Effector memory CD8-positive, alpha-beta T cell (primary cell): ENCODE results near the gene PROK1.
A peak's percentile ranks its signal among the peaks of the same experiment; 100 is the strongest.

Source experiments
- ATAC-seq: fragments of 150-1000 bp; cut with Tn5 transposase; replicated peaks from 2 replicates; pipeline ENCODE4 v1.10.0; 2021; ENCODE audit warnings: mild to moderate bottlenecking, moderate library complexity
- DNase-seq, 3 experiments: peaks; one replicate each; pipeline ENCODE4 v3.0.0; 2021
- H3K27ac Mint-ChIP-seq, 2 donors: one replicate each; pipeline ENCODE4 v1.8.0; 2022; ENCODE audit warnings: mild to moderate bottlenecking in 2 of 2, mixed read lengths in 2 of 2, moderate library complexity in 2 of 2
- H3K27me3 Mint-ChIP-seq, 2 donors: one replicate each; pipeline ENCODE4 v1.8.0; 2022; ENCODE audit warnings: mixed read lengths in 2 of 2
- H3K36me3 Mint-ChIP-seq: one replicate; pipeline ENCODE4 v1.8.0; 2022; ENCODE audit warnings: mild to moderate bottlenecking, moderate library complexity, mixed read lengths; ENCODE audit not compliant: insufficient read depth
- H3K4me1 Mint-ChIP-seq, 2 donors: one replicate each; pipeline ENCODE4 v1.8.0; 2022; ENCODE audit warnings: low read depth in 2 of 2, mixed read lengths in 2 of 2
- H3K4me3 Mint-ChIP-seq, 2 donors: one replicate each; pipeline ENCODE4 v1.8.0; 2022; ENCODE audit warnings: mild to moderate bottlenecking in 2 of 2, mixed read lengths in 2 of 2, moderate library complexity in 2 of 2
- H3K9me3 Mint-ChIP-seq, 2 donors: one replicate each; pipeline ENCODE4 v1.8.0; 2022; ENCODE audit warnings: mixed read lengths in 2 of 2

Gene PROK1

GRCh38 chr1:110490791-110491451 is 40.0 kb downstream of the PROK1 start:
- H3K36me3 Mint-ChIP-seq = no peaks in the 10 kb centered on the region
- H3K27ac Mint-ChIP-seq = no peak overlapping the region
- no peak overlapping the region for H3K4me3 Mint-ChIP-seq
- no peak for ATAC-seq
- H3K4me1 Mint-ChIP-seq = no peaks in the 10 kb centered on the region
- no peak for DNase-seq
- no peaks in the 10 kb centered on the region for H3K9me3 Mint-ChIP-seq
- H3K27me3 Mint-ChIP-seq = peaks cover 15 to 25% of the 10 kb centered on the region in 2 donors

GRCh38 chr1:110492573-110492972 is 41.6 kb downstream of the PROK1 start:
- Mint-ChIP-seq H3K36me3 (no peaks in the 10 kb centered on the region), H3K4me3 (no peak overlapping the region), H3K4me1 (no peaks in the 10 kb centered on the region), H3K27ac (no peak overlapping the region), H3K9me3 (no peaks in the 10 kb centered on the region), H3K27me3 (peaks cover 6 to 8% of the 10 kb centered on the region in 2 donors)
- DNase-seq (no peak), ATAC-seq (no peak)

DNA sequence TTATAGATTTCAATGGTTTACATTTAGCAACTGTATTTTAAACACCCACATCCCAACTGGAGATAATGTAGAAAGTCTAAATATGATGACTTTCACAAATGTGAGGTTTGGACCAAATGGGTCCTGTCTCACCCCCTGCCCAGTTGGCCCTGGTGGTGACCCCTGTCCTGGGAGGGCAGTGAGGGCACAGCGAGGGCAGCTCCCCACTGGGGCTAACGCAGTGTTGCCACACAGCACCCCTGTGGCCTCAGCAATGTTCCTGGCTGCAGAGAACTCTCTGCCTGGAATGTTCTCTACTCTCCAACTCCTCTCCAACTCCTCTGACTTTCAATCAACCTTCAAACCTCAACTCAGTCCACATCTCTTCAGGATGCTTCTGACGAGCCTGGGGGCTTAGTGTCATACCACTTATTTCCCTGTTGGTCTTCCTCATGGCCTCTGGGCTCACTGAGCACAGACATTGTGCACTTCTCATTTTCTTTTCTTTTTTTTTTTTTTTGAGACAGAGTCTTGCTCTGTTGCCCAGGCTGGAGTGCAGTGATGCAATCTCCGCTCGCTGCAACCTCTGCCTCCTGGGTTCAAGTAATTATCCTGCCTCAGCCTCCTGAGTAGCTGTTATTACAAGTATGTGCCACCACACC is 42.2 kb downstream of the PROK1 start:
- no peaks in the 10 kb centered on the region for H3K36me3 Mint-ChIP-seq
- H3K27me3 Mint-ChIP-seq = peaks cover 0 to 2% of the 10 kb centered on the region in 2 donors
- ATAC-seq (no peak), DNase-seq (no peak)
- no peaks in the 10 kb centered on the region for H3K4me1 Mint-ChIP-seq
- no peak overlapping the region for H3K4me3 Mint-ChIP-seq
- H3K27ac Mint-ChIP-seq = no peak overlapping the region
- no peaks in the 10 kb centered on the region for H3K9me3 Mint-ChIP-seq

GRCh38 chr1:110494036-110494435 is 43.1 kb downstream of the PROK1 start:
- H3K27me3 Mint-ChIP-seq = no peaks in the 10 kb centered on the region
- H3K36me3 Mint-ChIP-seq = no peaks in the 10 kb centered on the region
- no peaks in the 10 kb centered on the region for H3K4me1 Mint-ChIP-seq
- no peak for ATAC-seq
- H3K9me3 Mint-ChIP-seq = no peaks in the 10 kb centered on the region
- no peak for DNase-seq
- no peak overlapping the region for H3K27ac Mint-ChIP-seq
- no peak overlapping the region for H3K4me3 Mint-ChIP-seq

GRCh38 chr1:110494522-110495406 is 43.8 kb downstream of the PROK1 start:
- H3K36me3 Mint-ChIP-seq = no peaks in the 10 kb centered on the region
- H3K27me3 Mint-ChIP-seq = peaks cover 0 to under 1% of the 10 kb centered on the region in 2 donors
- no peaks in the 10 kb centered on the region for H3K9me3 Mint-ChIP-seq
- H3K4me3 Mint-ChIP-seq = no peak overlapping the region
- no peak for DNase-seq
- no peak overlapping the region for H3K27ac Mint-ChIP-seq
- no peak for ATAC-seq
- no peaks in the 10 kb centered on the region for H3K4me1 Mint-ChIP-seq

GRCh38 chr1:110495926-110496600 is 45.1 kb downstream of the PROK1 start:
- H3K36me3 Mint-ChIP-seq = no peaks in the 10 kb centered on the region
- ATAC-seq (peak; percentile 86), DNase-seq (peak; percentile 76 to 78 (median 78))
- H3K9me3 Mint-ChIP-seq = no peaks in the 10 kb centered on the region
- H3K4me1 Mint-ChIP-seq = no peaks in the 10 kb centered on the region
- H3K27me3 Mint-ChIP-seq = peaks cover 8 to 10% of the 10 kb centered on the region in 2 donors
- H3K4me3 Mint-ChIP-seq = no peak overlapping the region
- no peak overlapping the region for H3K27ac Mint-ChIP-seq

- Mint-ChIP-seq H3K4me1 (no peaks in the 10 kb centered on the region), H3K36me3 (no peaks in the 10 kb centered on the region), H3K27ac (no peak overlapping the region), H3K27me3 (peaks cover 21 to 28% of the 10 kb centered on the region in 2 donors), H3K9me3 (no peaks in the 10 kb centered on the region), H3K4me3 (no peak overlapping the region)
- ATAC-seq (no peak), DNase-seq (no peak)
Observed at GRCh38 chr1:110498270-110498669, 47.3 kb downstream of the PROK1 start.

GRCh38 chr1:110501488-110502132 is 50.7 kb downstream of the PROK1 start:
- ATAC-seq = no peak
- Mint-ChIP-seq H3K9me3 (no peaks in the 10 kb centered on the region), H3K36me3 (no peaks in the 10 kb centered on the region), H3K27ac (no peak overlapping the region), H3K4me1 (no peaks in the 10 kb centered on the region), H3K27me3 (peaks cover 32 to 43% of the 10 kb centered on the region in 2 donors), H3K4me3 (no peak overlapping the region)
- DNase-seq = no peak

DNA sequence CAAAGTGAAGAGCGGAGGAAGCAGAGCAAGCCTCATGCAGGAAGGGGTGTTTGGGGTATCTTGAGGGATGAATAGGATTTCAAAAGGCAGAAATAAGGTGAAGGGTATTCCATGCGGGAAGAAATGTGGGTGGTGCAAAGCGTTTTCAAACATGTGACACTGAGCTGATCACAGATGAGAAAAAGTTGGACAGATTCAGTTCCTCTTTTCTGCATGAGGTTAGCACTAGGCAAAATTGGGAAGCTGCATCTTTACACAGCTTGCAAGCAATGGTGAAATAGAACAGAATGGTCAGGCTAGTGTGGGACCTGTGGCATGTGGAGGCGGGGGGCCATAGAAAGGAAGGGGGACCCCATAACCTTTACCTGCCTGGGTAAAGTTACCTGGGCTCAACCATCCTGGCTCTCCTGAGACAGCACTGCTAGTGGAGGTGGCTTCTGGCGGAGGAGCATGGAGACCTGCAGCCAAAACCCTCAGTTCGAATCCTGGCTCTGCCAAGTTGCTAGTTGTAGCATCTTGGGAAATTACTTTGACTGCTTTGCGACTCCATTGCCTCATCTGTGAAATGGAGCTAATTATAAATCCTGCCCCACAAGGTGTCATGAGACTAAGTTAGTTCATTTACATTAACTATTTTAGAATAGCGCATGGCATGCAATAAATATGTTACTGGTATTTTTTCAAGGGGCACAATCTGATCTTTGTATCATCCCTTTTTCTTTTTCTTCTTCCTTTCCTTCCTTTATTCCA is 51.6 kb downstream of the PROK1 start:
- H3K27me3 Mint-ChIP-seq = peaks cover 41 to 53% of the 10 kb centered on the region in 2 donors
- no peak overlapping the region for H3K27ac Mint-ChIP-seq
- DNase-seq (no peak), ATAC-seq (no peak)
- H3K4me1 Mint-ChIP-seq = no peaks in the 10 kb centered on the region
- H3K36me3 Mint-ChIP-seq = no peaks in the 10 kb centered on the region
- no peaks in the 10 kb centered on the region for H3K9me3 Mint-ChIP-seq
- H3K4me3 Mint-ChIP-seq = no peak overlapping the region

GRCh38 chr1:110503471-110503870 is 52.5 kb downstream of the PROK1 start:
- Mint-ChIP-seq H3K9me3 (no peaks in the 10 kb centered on the region), H3K27ac (no peak overlapping the region), H3K36me3 (no peaks in the 10 kb centered on the region), H3K27me3 (peaks cover 48 to 62% of the 10 kb centered on the region in 2 donors), H3K4me1 (no peaks in the 10 kb centered on the region), H3K4me3 (no peak overlapping the region)
- no peak for ATAC-seq
- no peak for DNase-seq

- ATAC-seq (no peak), DNase-seq (no peak)
- Mint-ChIP-seq H3K36me3 (no peaks in the 10 kb centered on the region), H3K27ac (no peak overlapping the region), H3K4me1 (no peaks in the 10 kb centered on the region), H3K4me3 (no peak overlapping the region), H3K27me3 (peaks cover 48 to 67% of the 10 kb centered on the region in 2 donors), H3K9me3 (no peaks in the 10 kb centered on the region)
Observed at GRCh38 chr1:110504226-110504625, 53.3 kb downstream of the PROK1 start.

DNA sequence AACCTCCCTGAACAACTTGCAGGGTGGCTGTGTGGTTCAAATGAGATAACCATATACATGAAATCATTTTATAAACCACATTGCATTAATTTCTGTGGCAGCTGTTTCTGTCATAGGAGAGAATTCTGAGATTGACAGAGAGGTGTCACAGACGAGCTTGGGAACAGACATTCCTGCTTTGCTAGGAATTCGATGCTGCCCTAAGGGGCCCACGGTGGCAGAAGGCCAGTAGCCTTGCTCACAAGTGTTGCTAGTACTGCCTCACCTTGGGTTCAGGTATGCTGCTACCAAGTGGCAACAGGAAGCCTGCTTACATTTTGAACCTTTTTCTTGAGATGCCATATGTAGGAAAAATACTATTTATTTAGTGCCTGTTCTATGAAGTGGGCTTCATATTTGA is 54.6 kb downstream of the PROK1 start:
- H3K4me3 Mint-ChIP-seq = no peak overlapping the region
- DNase-seq (no peak), ATAC-seq (no peak)
- H3K9me3 Mint-ChIP-seq = no peaks in the 10 kb centered on the region
- H3K4me1 Mint-ChIP-seq = no peaks in the 10 kb centered on the region
- H3K27ac Mint-ChIP-seq = no peak overlapping the region
- no peaks in the 10 kb centered on the region for H3K36me3 Mint-ChIP-seq
- H3K27me3 Mint-ChIP-seq = peaks cover 40 to 58% of the 10 kb centered on the region in 2 donors
